ENCODE results near the gene NEK7.

NEK7 gene

DNA sequence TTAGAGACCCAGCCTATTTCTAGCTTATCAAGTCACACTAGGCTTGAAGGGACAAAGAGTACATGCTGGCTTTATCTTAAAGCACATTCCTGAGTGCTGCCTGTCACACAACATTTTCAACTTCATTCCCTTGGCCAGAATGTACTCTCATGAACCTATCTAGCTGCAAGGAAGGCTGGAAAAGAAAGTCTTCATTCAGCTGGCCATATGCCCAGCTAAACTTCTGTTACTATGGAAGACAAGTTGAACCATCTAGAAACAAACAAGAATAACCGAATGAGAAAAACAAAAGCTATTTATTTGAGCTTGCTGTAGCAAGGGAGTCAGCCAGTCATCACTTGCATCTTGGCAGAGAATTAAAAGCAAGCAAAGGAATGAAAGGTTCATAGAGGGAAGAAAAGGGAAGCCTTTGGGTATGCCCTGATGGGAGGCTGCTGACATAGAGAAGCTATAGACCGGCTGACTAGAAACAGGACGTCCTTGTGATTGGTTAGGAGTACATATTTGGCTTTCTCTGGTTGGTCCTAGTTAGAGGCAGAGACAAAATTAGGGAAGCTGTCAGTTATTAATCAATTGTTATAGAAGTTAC, 108.4 kb downstream of the NEK7 start:
- DNase-seq (no peak), ATAC-seq (no peak)
- Mint-ChIP-seq H3K9me3 (no peaks in the 10 kb centered on the region), H3K27me3 (no peaks in the 10 kb centered on the region), H3K27ac (peak overlapping the region in 1 of 2 donors; percentile 90), H3K4me3 (no peak overlapping the region), H3K4me1 (peaks cover 11% of the 10 kb centered on the region)

- no peak overlapping the region for H3K4me3 Mint-ChIP-seq
- ATAC-seq (no peak), DNase-seq (no peak)
- no peaks in the 10 kb centered on the region for H3K27me3 Mint-ChIP-seq
- H3K4me1 Mint-ChIP-seq, result peaks cover 7% of the 10 kb centered on the region
- H3K27ac Mint-ChIP-seq, result no peak overlapping the region
- no peaks in the 10 kb centered on the region for H3K9me3 Mint-ChIP-seq
Measured at GRCh38 chr1:198267056-198267455, 110.3 kb downstream of the NEK7 start.

- DNase-seq, result no peak
Measured at GRCh38 chr1:198267921-198268320, 111.1 kb downstream of the NEK7 start.

DNA sequence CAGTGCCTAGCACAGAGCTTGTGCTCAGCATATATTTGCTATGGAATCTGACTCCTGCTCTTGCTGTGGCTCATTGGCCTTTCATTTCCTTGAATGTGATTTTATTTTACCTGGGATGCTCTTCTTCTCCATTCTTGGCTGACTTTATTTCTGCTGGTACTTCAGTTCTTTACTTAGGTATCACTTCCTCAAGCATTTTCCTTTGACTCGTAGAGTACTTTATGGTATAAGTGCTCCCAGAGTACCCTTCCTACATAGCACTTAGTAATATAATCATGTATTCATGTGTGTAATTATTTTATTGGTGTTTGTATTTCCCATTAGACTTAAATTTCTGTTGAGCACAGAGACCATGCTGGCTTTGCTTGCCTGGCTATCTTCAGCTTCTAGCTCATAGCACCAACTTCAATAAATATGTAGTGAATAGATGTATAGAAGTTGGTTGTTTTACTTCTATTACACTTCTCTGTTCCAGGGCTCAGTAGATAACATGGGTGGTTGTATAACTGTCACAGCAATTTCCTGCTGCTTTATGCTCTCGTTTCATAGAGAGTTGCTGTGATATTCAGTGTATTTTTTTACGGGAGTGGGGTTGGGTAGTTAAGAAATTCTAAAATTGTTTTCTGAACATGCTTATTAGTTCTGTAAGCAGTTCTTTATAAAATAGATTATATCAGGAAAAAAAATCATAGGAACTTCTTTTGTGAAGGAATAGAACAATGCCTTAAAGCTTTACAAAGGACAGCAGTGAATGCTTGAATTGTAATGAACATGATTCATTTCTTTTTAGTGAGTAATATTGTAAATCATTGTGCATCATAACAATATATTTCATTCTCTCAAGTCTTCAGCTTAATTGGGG, 112.2 kb downstream of the NEK7 start:
- no peak for ATAC-seq
- H3K4me3 Mint-ChIP-seq, result no peak overlapping the region

More at GRCh38 chr1:198267921-198268320, 111.1 kb downstream of the NEK7 start:
- Mint-ChIP-seq H3K4me3 (no peak overlapping the region), H3K27me3 (no peaks in the 10 kb centered on the region), H3K9me3 (no peaks in the 10 kb centered on the region), H3K27ac (no peak overlapping the region), H3K4me1 (peaks cover 7% of the 10 kb centered on the region)
- ATAC-seq, result no peak

DNA sequence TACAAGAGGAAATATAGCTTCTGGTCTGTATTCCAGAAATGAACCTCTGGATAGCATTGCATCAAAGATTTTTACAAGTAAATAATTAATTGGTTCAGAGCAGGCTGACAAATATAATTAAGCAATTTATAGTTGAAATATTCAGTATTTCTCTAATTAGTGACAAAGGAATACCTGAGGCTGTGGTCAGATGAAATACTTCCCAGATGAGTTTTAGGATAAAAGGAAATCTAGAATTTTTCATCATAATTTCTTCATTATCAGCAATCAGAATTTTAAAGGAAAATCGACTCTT, 112.8 kb downstream of the NEK7 start:
- H3K4me3 Mint-ChIP-seq, result no peak overlapping the region
- H3K27ac Mint-ChIP-seq, result no peak overlapping the region
- ATAC-seq (no peak), DNase-seq (no peak)
- H3K27me3 Mint-ChIP-seq, result no peaks in the 10 kb centered on the region
- H3K9me3 Mint-ChIP-seq, result no peaks in the 10 kb centered on the region
- H3K4me1 Mint-ChIP-seq, result peaks cover 7% of the 10 kb centered on the region

More for the DNA sequence above, 112.2 kb downstream of the NEK7 start:
- Mint-ChIP-seq H3K9me3 (no peaks in the 10 kb centered on the region), H3K4me1 (peaks cover 7% of the 10 kb centered on the region), H3K27me3 (no peaks in the 10 kb centered on the region), H3K27ac (no peak overlapping the region)
- no peak for DNase-seq

DNA sequence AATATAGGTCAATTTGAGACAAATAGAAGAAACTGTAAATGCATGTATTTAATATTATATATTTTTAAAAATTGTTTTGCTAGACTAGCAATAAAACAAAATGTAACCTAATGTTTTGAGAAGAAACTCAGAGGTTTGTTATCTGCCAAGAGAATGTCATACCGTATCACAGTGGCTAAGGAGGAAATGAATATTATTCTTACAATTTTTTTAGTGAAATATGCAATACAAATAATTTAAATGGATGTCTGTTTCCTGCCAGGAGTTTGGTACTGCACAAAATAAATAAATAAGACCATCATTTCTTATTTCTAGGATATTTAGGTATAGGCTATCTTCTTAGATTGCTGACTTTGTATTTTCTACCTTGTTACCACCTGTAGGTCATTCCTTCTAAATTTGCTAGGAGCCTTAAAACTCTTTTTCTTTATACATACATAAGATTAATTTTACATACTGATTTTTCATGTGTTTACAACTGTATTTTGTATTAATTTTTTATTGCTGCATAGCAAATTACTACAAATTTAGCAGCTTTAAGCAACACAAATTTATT, 113.6 kb downstream of the NEK7 start:
- H3K4me3 Mint-ChIP-seq, result no peak overlapping the region
- no peak overlapping the region for H3K27ac Mint-ChIP-seq
- H3K9me3 Mint-ChIP-seq, result no peaks in the 10 kb centered on the region
- peaks cover 1% of the 10 kb centered on the region for H3K4me1 Mint-ChIP-seq
- ATAC-seq (no peak), DNase-seq (no peak)
- no peaks in the 10 kb centered on the region for H3K27me3 Mint-ChIP-seq

DNA sequence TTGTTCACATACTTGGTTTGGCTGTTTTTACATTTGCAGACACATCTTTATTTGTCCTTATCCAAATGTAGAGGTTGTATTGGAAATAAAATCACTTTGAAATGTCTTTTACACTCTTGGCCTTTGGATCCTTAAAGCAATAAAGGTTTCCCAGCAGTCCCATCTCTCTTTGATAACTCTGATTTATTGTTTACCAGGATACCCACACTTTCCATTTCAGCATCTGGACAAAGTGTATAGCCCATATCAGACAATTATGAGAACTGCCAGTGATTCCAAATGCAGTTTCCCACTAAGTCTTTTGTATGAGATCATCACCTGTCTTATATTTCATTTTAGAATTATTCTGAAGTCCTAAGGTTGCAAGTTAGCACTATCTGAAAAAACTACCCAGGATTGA, 114.7 kb downstream of the NEK7 start:
- no peak overlapping the region for H3K27ac Mint-ChIP-seq
- ATAC-seq (no peak), DNase-seq (no peak)
- no peaks in the 10 kb centered on the region for H3K27me3 Mint-ChIP-seq
- no peaks in the 10 kb centered on the region for H3K9me3 Mint-ChIP-seq
- no peaks in the 10 kb centered on the region for H3K4me1 Mint-ChIP-seq
- H3K4me3 Mint-ChIP-seq, result no peak overlapping the region

DNA sequence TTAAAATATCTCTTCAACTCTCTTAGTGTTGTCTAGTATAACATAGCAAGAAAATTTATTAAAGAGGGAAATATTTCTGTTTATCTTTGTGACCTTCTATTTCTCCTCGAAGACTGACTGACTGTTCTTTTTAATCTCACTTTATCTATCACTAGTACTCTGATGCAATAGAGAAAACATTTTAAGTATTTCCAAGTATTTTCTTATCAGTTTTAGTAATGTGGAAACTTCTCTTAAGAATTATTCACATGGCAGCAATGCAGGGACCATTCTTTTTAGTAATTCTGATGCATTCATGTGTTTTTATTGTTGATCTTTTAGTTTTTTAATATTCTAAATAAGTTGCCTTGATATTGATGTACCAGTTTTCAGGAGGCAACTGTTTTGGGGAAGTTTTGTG, 115.7 kb downstream of the NEK7 start:
- H3K4me1 Mint-ChIP-seq, result no peaks in the 10 kb centered on the region
- H3K4me3 Mint-ChIP-seq, result no peak overlapping the region
- ATAC-seq (no peak), DNase-seq (no peak)
- no peak overlapping the region for H3K27ac Mint-ChIP-seq
- no peaks in the 10 kb centered on the region for H3K9me3 Mint-ChIP-seq
- H3K27me3 Mint-ChIP-seq, result no peaks in the 10 kb centered on the region

- no peaks in the 10 kb centered on the region for H3K4me1 Mint-ChIP-seq
- no peak overlapping the region for H3K27ac Mint-ChIP-seq
- no peaks in the 10 kb centered on the region for H3K27me3 Mint-ChIP-seq
- H3K9me3 Mint-ChIP-seq, result no peaks in the 10 kb centered on the region
- DNase-seq (no peak), ATAC-seq (no peak)
- no peak overlapping the region for H3K4me3 Mint-ChIP-seq
Measured at GRCh38 chr1:198273748-198274295, 117.0 kb downstream of the NEK7 start.

GRCh38 chr1:198275597-198275996, 118.8 kb downstream of the NEK7 start:
- no peak overlapping the region for H3K4me3 Mint-ChIP-seq
- no peak for ATAC-seq

DNA sequence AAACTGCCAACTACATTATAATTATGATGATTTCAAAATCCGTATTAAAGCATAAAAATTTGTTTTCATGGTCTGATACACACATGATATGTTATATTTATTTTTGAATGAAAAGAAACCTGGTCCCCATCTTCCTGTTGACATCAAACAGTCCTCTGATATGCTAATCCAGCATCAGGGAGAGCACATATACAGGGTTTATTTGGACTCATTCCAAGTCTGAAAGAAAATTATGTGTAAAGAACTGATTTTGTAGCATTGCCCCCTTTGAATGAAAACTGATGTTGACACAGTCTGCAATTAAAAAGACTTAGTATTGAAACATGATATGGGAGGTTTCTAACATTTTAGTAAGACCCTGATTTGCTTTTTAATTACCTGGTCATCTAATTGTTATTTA, 119.4 kb downstream of the NEK7 start:
- Mint-ChIP-seq H3K27me3 (no peaks in the 10 kb centered on the region), H3K9me3 (no peaks in the 10 kb centered on the region), H3K27ac (no peak overlapping the region), H3K4me3 (no peak overlapping the region), H3K4me1 (no peaks in the 10 kb centered on the region)
- DNase-seq, result no peak
- ATAC-seq, result no peak

More at GRCh38 chr1:198275597-198275996, 118.8 kb downstream of the NEK7 start:
- H3K27ac Mint-ChIP-seq, result no peak overlapping the region
- no peak for DNase-seq
- H3K9me3 Mint-ChIP-seq, result no peaks in the 10 kb centered on the region
- no peaks in the 10 kb centered on the region for H3K27me3 Mint-ChIP-seq
- H3K4me1 Mint-ChIP-seq, result no peaks in the 10 kb centered on the region

DNA sequence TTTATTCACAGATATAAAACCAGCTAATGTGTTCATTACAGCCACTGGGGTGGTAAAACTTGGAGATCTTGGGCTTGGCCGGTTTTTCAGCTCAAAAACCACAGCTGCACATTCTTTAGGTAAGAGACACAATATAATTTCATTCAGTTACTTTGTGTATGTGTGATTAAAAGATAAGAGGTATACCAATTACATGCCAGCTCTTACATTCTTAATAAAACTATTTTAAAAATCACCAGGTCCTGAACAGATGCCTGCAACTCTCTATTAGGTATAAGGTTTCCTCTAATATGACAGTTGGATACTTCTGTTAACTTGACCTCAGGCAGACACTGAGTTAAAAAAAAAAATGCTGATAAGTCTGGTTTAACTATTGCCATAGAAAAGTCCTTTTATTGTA, 122.1 kb downstream of the NEK7 start:
- H3K27me3 Mint-ChIP-seq, result no peaks in the 10 kb centered on the region
- H3K4me3 Mint-ChIP-seq, result no peak overlapping the region
- H3K27ac Mint-ChIP-seq, result no peak overlapping the region
- DNase-seq, result no peak
- no peak for ATAC-seq
- H3K9me3 Mint-ChIP-seq, result no peaks in the 10 kb centered on the region
- peaks cover 18% of the 10 kb centered on the region for H3K4me1 Mint-ChIP-seq

DNA sequence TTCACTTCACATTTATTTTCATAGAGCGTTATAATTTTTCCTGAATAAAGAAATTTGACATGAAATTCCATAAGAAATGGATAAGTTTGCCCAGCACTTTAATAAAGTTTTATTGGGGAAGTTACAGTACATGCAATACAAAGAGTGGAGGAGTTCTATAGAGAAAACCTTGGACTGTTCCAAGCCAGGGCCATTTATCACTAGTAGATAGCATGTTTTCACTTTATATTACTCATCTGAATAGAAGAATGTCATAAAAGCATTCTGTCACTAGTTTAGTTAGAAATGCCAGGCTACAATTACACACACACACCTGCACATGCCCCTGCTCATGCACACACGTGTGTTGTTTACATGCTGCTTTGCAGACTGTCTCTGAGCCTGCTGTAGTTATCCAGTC, 123.3 kb downstream of the NEK7 start:
- no peak overlapping the region for H3K4me3 Mint-ChIP-seq
- H3K27ac Mint-ChIP-seq, result no peak overlapping the region
- DNase-seq, result no peak
- ATAC-seq, result no peak
- peaks cover 18% of the 10 kb centered on the region for H3K4me1 Mint-ChIP-seq
- H3K27me3 Mint-ChIP-seq, result no peaks in the 10 kb centered on the region
- no peaks in the 10 kb centered on the region for H3K9me3 Mint-ChIP-seq

DNA sequence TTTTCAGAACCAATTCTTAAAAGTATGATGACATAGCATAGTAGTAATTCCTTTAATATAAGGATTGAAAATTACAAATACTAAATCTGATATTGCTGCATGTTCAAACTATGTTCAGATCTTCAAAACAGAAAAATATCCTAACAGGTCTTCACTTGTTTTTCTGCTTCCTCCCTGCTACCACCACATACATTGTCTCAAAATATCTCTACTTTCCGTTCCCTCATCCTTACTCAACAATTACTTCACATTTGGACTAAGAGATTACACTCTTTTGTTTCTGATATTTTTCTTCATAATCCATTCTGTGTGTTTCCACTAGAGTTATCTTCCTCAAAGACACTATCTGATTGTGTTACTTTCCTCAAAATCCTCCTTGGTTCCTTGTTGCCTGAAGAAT, 125.1 kb downstream of the NEK7 start:
- no peak for DNase-seq
- Mint-ChIP-seq H3K27me3 (no peaks in the 10 kb centered on the region), H3K9me3 (no peaks in the 10 kb centered on the region), H3K27ac (no peak overlapping the region), H3K4me1 (peaks cover 22% of the 10 kb centered on the region), H3K4me3 (no peak overlapping the region)
- no peak for ATAC-seq

DNA sequence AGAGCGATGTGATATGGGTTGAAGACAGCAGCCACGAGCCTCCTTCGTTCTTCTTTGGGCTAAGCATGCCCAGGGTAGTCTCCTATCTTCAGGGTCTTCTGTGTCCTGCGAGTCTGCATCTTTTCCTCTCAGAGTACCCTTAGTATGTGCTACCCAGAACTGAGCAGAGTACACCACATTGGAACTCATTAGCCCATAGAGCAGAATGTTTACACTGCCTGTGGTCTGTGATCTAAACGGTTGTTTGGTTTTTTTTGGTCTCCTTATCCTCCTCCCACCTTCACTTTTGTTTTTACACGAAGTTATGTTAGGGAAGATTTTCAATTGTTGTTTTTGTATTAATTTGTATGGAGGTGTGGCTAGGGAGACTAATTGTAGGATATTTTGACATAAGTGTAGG, 126.4 kb downstream of the NEK7 start:
- Mint-ChIP-seq H3K4me1 (peaks cover 26% of the 10 kb centered on the region), H3K9me3 (no peaks in the 10 kb centered on the region), H3K4me3 (no peak overlapping the region), H3K27ac (no peak overlapping the region), H3K27me3 (no peaks in the 10 kb centered on the region)
- DNase-seq, result no peak
- no peak for ATAC-seq

GRCh38 chr1:198287916-198288315, 131.1 kb downstream of the NEK7 start:
- Mint-ChIP-seq H3K9me3 (no peaks in the 10 kb centered on the region), H3K27ac (no peak overlapping the region), H3K4me3 (no peak overlapping the region), H3K27me3 (no peaks in the 10 kb centered on the region), H3K4me1 (peaks cover 25% of the 10 kb centered on the region)
- DNase-seq (no peak), ATAC-seq (no peak)

Measured in stimulated activated naive CD8-positive, alpha-beta T cell treated with anti-CD3 and anti-CD28 coated beads, Interleukin-15, amount 100 ng/mL, for 72 hours (primary cell).